ENCODE data around the gene ARHGAP6.

The ARHGAP6 gene
- 0 to 0.18 (median 0) reads per million in 9 experiments for total RNA-seq

GRCh38 chrX:11665168-11666111, at the start of gene ARHGAP6:
Gene ARHGAP6 (minus strand): TSS chrX:11665920. CDS start chrX:11664828, 1,092 bp downstream.
- Mint-ChIP-seq H3K9me3 (no peaks in the 10 kb centered on the region), H3K27ac (no peak within 1 kb of the TSS), H3K36me3 (ENCODE audit: insufficient read depth) (no peaks in the 10 kb centered on the region), H3K27me3 (peaks cover 28 to 70% of the 10 kb centered on the region in 2 donors), H3K4me1 (ENCODE audit: low read depth in 2 of 2) (peaks cover 0 to 1% of the 10 kb centered on the region in 2 donors), H3K4me3 (peak within 1 kb of the TSS; percentile 35 to 43)
- DNase-seq = no peak
- ATAC-seq (replicated peaks) = no peak

GRCh38 chrX:11704725-11705495, 39.2 kb upstream of the ARHGAP6 start:
- ATAC-seq (replicated peaks) (no peak), DNase-seq (no peak)
- Mint-ChIP-seq H3K27me3 (peaks cover 0 to 29% of the 10 kb centered on the region in 2 donors), H3K4me1 (ENCODE audit: low read depth in 2 of 2) (no peaks in the 10 kb centered on the region), H3K36me3 (ENCODE audit: insufficient read depth) (no peaks in the 10 kb centered on the region), H3K9me3 (no peaks in the 10 kb centered on the region), H3K4me3 (no peak overlapping the region), H3K27ac (no peak overlapping the region)

- H3K36me3 Mint-ChIP-seq (ENCODE audit: insufficient read depth) = no peaks in the 10 kb centered on the region
- no peak overlapping the region for H3K27ac Mint-ChIP-seq
- ATAC-seq (replicated peaks) (no peak), DNase-seq (no peak)
- peaks cover 0 to 29% of the 10 kb centered on the region in 2 donors for H3K27me3 Mint-ChIP-seq
- no peaks in the 10 kb centered on the region for H3K4me1 Mint-ChIP-seq (ENCODE audit: low read depth in 2 of 2)
- H3K9me3 Mint-ChIP-seq = no peaks in the 10 kb centered on the region
- no peak overlapping the region for H3K4me3 Mint-ChIP-seq
Measured at GRCh38 chrX:11703855-11704254, 38.1 kb upstream of the ARHGAP6 start.

GRCh38 chrX:11702965-11703631, 37.4 kb upstream of the ARHGAP6 start:
- no peak overlapping the region for H3K4me3 Mint-ChIP-seq
- DNase-seq (no peak), ATAC-seq (replicated peaks) (no peak)
- H3K4me1 Mint-ChIP-seq (ENCODE audit: low read depth in 2 of 2) = no peaks in the 10 kb centered on the region
- H3K27ac Mint-ChIP-seq = no peak overlapping the region
- H3K27me3 Mint-ChIP-seq = peaks cover 0 to 29% of the 10 kb centered on the region in 2 donors
- no peaks in the 10 kb centered on the region for H3K36me3 Mint-ChIP-seq (ENCODE audit: insufficient read depth)
- H3K9me3 Mint-ChIP-seq = no peaks in the 10 kb centered on the region

GRCh38 chrX:11702420-11702819, 36.7 kb upstream of the ARHGAP6 start:
- no peak for ATAC-seq (replicated peaks)
- Mint-ChIP-seq H3K4me1 (ENCODE audit: low read depth in 2 of 2) (no peaks in the 10 kb centered on the region), H3K27me3 (peaks cover 0 to 29% of the 10 kb centered on the region in 2 donors), H3K36me3 (ENCODE audit: insufficient read depth) (no peaks in the 10 kb centered on the region), H3K4me3 (no peak overlapping the region), H3K9me3 (no peaks in the 10 kb centered on the region), H3K27ac (no peak overlapping the region)
- DNase-seq = no peak

- H3K27ac Mint-ChIP-seq = no peak overlapping the region
- no peak overlapping the region for H3K4me3 Mint-ChIP-seq
- ATAC-seq (replicated peaks) = no peak
- no peak for DNase-seq
- H3K4me1 Mint-ChIP-seq (ENCODE audit: low read depth in 2 of 2) = no peaks in the 10 kb centered on the region
- H3K36me3 Mint-ChIP-seq (ENCODE audit: insufficient read depth) = no peaks in the 10 kb centered on the region
- no peaks in the 10 kb centered on the region for H3K9me3 Mint-ChIP-seq
- H3K27me3 Mint-ChIP-seq = peaks cover 9 to 18% of the 10 kb centered on the region in 2 donors
Measured at GRCh38 chrX:11698702-11699101, 33.0 kb upstream of the ARHGAP6 start.

GRCh38 chrX:11688201-11688600, 22.5 kb upstream of the ARHGAP6 start:
- Mint-ChIP-seq H3K4me3 (no peak overlapping the region), H3K9me3 (no peaks in the 10 kb centered on the region), H3K27ac (no peak overlapping the region), H3K27me3 (peaks cover 5 to 23% of the 10 kb centered on the region in 2 donors), H3K36me3 (ENCODE audit: insufficient read depth) (no peaks in the 10 kb centered on the region), H3K4me1 (ENCODE audit: low read depth in 2 of 2) (no peaks in the 10 kb centered on the region)
- DNase-seq = no peak
- ATAC-seq (replicated peaks) = no peak

- Mint-ChIP-seq H3K4me3 (no peak overlapping the region), H3K36me3 (ENCODE audit: insufficient read depth) (no peaks in the 10 kb centered on the region), H3K9me3 (no peaks in the 10 kb centered on the region), H3K27me3 (peaks cover 0 to 17% of the 10 kb centered on the region in 2 donors), H3K27ac (no peak overlapping the region), H3K4me1 (ENCODE audit: low read depth in 2 of 2) (no peaks in the 10 kb centered on the region)
- DNase-seq = no peak
- no peak for ATAC-seq (replicated peaks)
Measured at GRCh38 chrX:11687157-11687556, 21.4 kb upstream of the ARHGAP6 start.

GRCh38 chrX:11683057-11683456, 17.3 kb upstream of the ARHGAP6 start:
- no peak overlapping the region for H3K27ac Mint-ChIP-seq
- H3K9me3 Mint-ChIP-seq = no peaks in the 10 kb centered on the region
- no peaks in the 10 kb centered on the region for H3K36me3 Mint-ChIP-seq (ENCODE audit: insufficient read depth)
- H3K27me3 Mint-ChIP-seq = peaks cover 0 to 17% of the 10 kb centered on the region in 2 donors
- no peak overlapping the region for H3K4me3 Mint-ChIP-seq
- no peaks in the 10 kb centered on the region for H3K4me1 Mint-ChIP-seq (ENCODE audit: low read depth in 2 of 2)
- ATAC-seq (replicated peaks) (no peak), DNase-seq (no peak)

- Mint-ChIP-seq H3K4me3 (no peak overlapping the region), H3K4me1 (ENCODE audit: low read depth in 2 of 2) (no peaks in the 10 kb centered on the region), H3K36me3 (ENCODE audit: insufficient read depth) (no peaks in the 10 kb centered on the region), H3K27ac (no peak overlapping the region), H3K27me3 (peaks cover 5 to 9% of the 10 kb centered on the region in 2 donors), H3K9me3 (no peaks in the 10 kb centered on the region)
- DNase-seq (no peak), ATAC-seq (replicated peaks) (no peak)
Measured at GRCh38 chrX:11678158-11678557, 12.4 kb upstream of the ARHGAP6 start.

- no peak for ATAC-seq (replicated peaks)
- Mint-ChIP-seq H3K4me3 (no peak overlapping the region), H3K4me1 (ENCODE audit: low read depth in 2 of 2) (no peaks in the 10 kb centered on the region)
Measured at GRCh38 chrX:11672213-11672612, 6.5 kb upstream of the ARHGAP6 start.

GRCh38 chrX:11670316-11670715, 4.6 kb upstream of the ARHGAP6 start:
- H3K4me1 Mint-ChIP-seq (ENCODE audit: low read depth in 2 of 2) = peaks cover 0 to under 1% of the 10 kb centered on the region in 2 donors
- no peak for ATAC-seq (replicated peaks)
- no peaks in the 10 kb centered on the region for H3K36me3 Mint-ChIP-seq (ENCODE audit: insufficient read depth)
- H3K9me3 Mint-ChIP-seq = no peaks in the 10 kb centered on the region
- DNase-seq = no peak
- H3K27me3 Mint-ChIP-seq = peaks cover 22 to 38% of the 10 kb centered on the region in 2 donors
- no peak overlapping the region for H3K4me3 Mint-ChIP-seq
- no peak overlapping the region for H3K27ac Mint-ChIP-seq

More at GRCh38 chrX:11672213-11672612, 6.5 kb upstream of the ARHGAP6 start:
- Mint-ChIP-seq H3K36me3 (ENCODE audit: insufficient read depth) (no peaks in the 10 kb centered on the region), H3K27ac (no peak overlapping the region), H3K9me3 (no peaks in the 10 kb centered on the region), H3K27me3 (peaks cover 16 to 23% of the 10 kb centered on the region in 2 donors)
- DNase-seq = no peak

Measured in effector memory CD8-positive, alpha-beta T cell (primary cell).